ENCODE data around the gene ADAMTS13. TPM values are rescaled to one million over a fixed set of nuclear protein-coding genes. Genes with fewer than 3 reads are reported as not detected.

Gene ADAMTS13
- total and polyA plus RNA-seq, 9 of the 15 experiments (the other 6 are each of a cell fraction or from before 2014, with no cell fraction given), result 0.03 to 0.20 (median 0.04) TPM; not detected in 4

- 3% methylated on average over 33 of the region's 35 CpGs for WGBS (ENCODE audit: insufficient coverage, low coverage, missing lambda C conversion rate)
- Histone ChIP-seq H3K79me2 (ENCODE audit: control insufficient read depth, insufficient read depth, low read length) (no peaks in the 10 kb centered on the region), H3K4me3 (no peak overlapping the region), H4K20me1 (replicated peaks; ENCODE audit: control insufficient read depth, insufficient read depth, low read length) (no peaks in the 10 kb centered on the region), H3K4me1 (replicated peaks in 1 of 2; ENCODE audit: control insufficient read depth in 2 of 2, insufficient read depth in 2 of 2, low read length in 2 of 2) (peaks cover 0 to 23% of the 10 kb centered on the region in 2 experiments; a peak in 1 of 5 replicates), H3K36me3 (ENCODE audit: control insufficient read depth, insufficient read depth, low read length) (no peaks in the 10 kb centered on the region), H3K27me3 (ENCODE audit: control insufficient read depth in 2 of 2, insufficient read depth in 2 of 2, low read length in 2 of 2) (peaks cover 17 to 76% of the 10 kb centered on the region in 2 experiments; a peak in 4 of 5 replicates), H3K9ac (ENCODE audit: insufficient read depth in 1 of 2, low read depth in 2 of 2, low read length in 2 of 2) (no peak overlapping the region; a peak in 1 of 4 replicates), H3K27ac (ENCODE audit: extremely low read depth, low read depth, low read length) (no peak overlapping the region), H3K9me1 (ENCODE audit: control insufficient read depth, insufficient read depth, low read length) (no peaks in the 10 kb centered on the region), H3K9me3 (replicated peaks; ENCODE audit: control insufficient read depth, insufficient read depth, low read depth, low read length) (no peaks in the 10 kb centered on the region; the same call in 1 of the 2 replicates), H3K4me2 (ENCODE audit: insufficient read depth, low read length) (no peak overlapping the region), H2AFZ (ENCODE audit: low read depth, low read length) (no peak overlapping the region)
- intact Hi-C loops (cut with micrococcal nuclease), result no loop called here
- ATAC-seq, result no peak
- no TSS peak for BruUV-seq (replicated peaks)
- CTCF ChIA-PET (ENCODE audit: low intra/inter-chr PET ratio), result no interaction called here
- DNase-seq (ENCODE audit: extremely low read depth in 1 of 4, low spot score in 3 of 4), result no peak
- in situ Hi-C loops (cut with MboI), result no loop called here
- no peak for FAIRE-seq
- TF ChIP-seq NFRKB (IDR thresholded peaks at IDR 0.05; ENCODE audit: low read depth), result no peak
- no peak for TF ChIP-seq CBFA2T3 (IDR thresholded peaks at IDR 0.05)
- no peak for TF ChIP-seq ZNF586 (CRISPR knock-in tag; conservative IDR thresholded peaks at IDR 0.05)
- TF ChIP-seq CAMTA2 (CRISPR knock-in tag; conservative IDR thresholded peaks at IDR 0.05), result no peak
- no peak for TF ChIP-seq ZNF445 (CRISPR knock-in tag; IDR thresholded peaks at IDR 0.05; ENCODE audit: low read depth)
- no peak for TF ChIP-seq ZNF584 (CRISPR knock-in tag; IDR thresholded peaks at IDR 0.05; ENCODE audit: low read depth)
- no peak for TF ChIP-seq U2AF2 (optimal IDR thresholded peaks at IDR 0.05; ENCODE audit: low read depth, low read length)
- TF ChIP-seq, protein P1, sequence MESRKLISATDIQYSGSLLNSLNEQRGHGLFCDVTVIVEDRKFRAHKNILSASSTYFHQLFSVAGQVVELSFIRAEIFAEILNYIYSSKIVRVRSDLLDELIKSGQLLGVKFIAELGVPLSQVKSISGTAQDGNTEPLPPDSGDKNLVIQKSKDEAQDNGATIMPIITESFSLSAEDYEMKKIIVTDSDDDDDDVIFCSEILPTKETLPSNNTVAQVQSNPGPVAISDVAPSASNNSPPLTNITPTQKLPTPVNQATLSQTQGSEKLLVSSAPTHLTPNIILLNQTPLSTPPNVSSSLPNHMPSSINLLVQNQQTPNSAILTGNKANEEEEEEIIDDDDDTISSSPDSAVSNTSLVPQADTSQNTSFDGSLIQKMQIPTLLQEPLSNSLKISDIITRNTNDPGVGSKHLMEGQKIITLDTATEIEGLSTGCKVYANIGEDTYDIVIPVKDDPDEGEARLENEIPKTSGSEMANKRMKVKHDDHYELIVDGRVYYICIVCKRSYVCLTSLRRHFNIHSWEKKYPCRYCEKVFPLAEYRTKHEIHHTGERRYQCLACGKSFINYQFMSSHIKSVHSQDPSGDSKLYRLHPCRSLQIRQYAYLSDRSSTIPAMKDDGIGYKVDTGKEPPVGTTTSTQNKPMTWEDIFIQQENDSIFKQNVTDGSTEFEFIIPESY (CRISPR knock-in tag; IDR thresholded peaks at IDR 0.05), result no peak
- TF ChIP-seq SRSF7 (optimal IDR thresholded peaks at IDR 0.05; ENCODE audit: low read depth, low read length), result no peak
- TF ChIP-seq CBFA2T2 (conservative IDR thresholded peaks at IDR 0.05), result no peak
- TF ChIP-seq, protein P2, sequence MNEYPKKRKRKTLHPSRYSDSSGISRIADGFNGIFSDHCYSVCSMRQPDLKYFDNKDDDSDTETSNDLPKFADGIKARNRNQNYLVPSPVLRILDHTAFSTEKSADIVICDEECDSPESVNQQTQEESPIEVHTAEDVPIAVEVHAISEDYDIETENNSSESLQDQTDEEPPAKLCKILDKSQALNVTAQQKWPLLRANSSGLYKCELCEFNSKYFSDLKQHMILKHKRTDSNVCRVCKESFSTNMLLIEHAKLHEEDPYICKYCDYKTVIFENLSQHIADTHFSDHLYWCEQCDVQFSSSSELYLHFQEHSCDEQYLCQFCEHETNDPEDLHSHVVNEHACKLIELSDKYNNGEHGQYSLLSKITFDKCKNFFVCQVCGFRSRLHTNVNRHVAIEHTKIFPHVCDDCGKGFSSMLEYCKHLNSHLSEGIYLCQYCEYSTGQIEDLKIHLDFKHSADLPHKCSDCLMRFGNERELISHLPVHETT (CRISPR knock-in tag; conservative IDR thresholded peaks at IDR 0.05 in 1 of 2, IDR thresholded peaks at IDR 0.05 in 1 of 2), result no peak
- TF ChIP-seq KLF10 (CRISPR knock-in tag; IDR thresholded peaks at IDR 0.05), result no peak
- TF ChIP-seq KHSRP (IDR thresholded peaks at IDR 0.05), result no peak
- TF ChIP-seq, protein P3, sequence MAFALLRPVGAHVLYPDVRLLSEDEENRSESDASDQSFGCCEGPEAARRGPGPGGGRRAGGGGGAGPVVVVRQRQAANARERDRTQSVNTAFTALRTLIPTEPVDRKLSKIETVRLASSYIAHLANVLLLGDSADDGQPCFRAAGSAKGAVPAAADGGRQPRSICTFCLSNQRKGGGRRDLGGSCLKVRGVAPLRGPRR (CRISPR knock-in tag; IDR thresholded peaks at IDR 0.05), result no peak
- TF ChIP-seq FUS (optimal IDR thresholded peaks at IDR 0.05; ENCODE audit: low read depth, low read length), result no peak
- POLR2A ChIA-PET, result interaction anchor here (0.6 to 1.3 kb wide), 4 partner anchors 9 to 122 kb away, joined by 3 to 5 read pairs (median 3); no protein-coding TSS in a partner anchor
Measured at GRCh38 chr9:133496861-133497842, 75.0 kb downstream of the ADAMTS13 start.
